Raji (cell line): ENCODE results near the gene ADAMTSL3.

Source experiments
- POLR2A ChIP-seq: IDR thresholded peaks from 2 replicates; pipeline ENCODE4 v1.6.1; 2011; ENCODE audit warnings: low read depth, low read length, control low read depth; ENCODE audit not compliant: insufficient read depth

The ADAMTSL3 gene

DNA sequence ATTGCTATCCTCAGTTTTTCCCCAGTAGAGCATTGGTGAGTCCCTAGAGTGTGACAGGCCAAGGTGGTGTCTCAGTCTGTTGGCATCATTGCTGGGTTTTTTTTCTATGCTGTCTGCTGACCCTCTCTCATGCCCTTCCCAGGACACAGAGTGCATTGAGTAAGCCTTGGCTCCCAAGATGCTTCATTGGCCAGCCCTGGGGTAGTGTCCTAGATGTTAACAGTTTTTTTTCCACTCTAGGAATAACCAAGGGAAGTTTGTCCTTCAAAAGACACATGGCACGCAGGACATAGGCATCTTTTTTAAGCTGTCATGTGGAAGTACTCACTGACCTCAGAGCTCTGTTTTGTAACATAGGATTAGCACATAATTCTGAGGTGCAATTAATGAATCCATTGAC lies 19.5 kb downstream of the ADAMTSL3 start:
- TF ChIP-seq POLR2A, result no peak

DNA sequence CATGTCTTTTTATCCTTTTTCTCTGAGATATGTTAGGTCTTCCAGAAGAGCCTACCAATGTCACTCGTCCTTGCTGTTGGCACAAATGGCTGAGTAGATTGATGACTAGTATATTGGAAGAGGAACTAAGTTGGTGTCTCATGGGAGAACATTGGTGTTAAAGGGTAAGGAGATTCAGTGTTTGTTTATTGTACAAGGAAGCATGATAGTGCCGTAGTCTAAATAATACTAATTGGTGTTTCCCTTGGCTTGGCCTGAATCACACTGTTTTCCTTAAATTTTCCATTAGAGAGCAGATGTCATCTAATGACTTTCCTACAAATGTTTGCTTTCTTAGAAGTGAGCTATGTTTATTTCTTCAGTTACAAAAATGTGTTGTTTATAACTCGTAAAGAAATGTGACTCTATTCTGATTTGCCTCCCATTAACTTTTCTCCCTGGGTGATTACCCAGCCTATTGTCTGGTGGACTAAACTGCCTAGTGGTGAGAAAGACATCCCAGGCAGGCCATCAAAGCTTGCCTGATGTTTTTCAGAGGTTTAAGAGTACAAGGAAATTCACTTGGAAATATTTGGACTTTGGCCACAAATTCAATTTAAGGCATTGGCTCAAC lies 28.7 kb downstream of the ADAMTSL3 start:
- TF ChIP-seq POLR2A, result no peak

DNA sequence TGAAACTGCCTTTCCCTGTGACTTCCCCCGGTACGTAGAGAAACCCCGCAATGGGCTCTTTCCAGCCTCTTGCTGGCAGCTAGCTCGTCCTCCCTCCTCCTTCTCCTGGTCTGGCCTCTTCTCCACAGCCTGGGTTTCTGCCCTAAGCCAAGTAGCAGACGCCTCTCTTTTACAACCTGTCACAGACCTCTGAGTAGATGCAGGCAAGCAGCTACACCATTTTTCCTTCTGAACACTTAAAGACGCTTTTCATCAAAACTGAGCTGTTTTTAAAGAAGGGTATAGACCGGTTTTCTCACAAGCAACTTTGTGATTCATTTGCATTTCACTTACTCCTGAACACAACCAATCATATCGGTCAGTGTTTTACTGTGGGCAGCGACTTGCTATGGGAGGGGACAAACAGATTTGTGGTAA lies 32.0 kb downstream of the ADAMTSL3 start:
- no peak for TF ChIP-seq POLR2A

DNA sequence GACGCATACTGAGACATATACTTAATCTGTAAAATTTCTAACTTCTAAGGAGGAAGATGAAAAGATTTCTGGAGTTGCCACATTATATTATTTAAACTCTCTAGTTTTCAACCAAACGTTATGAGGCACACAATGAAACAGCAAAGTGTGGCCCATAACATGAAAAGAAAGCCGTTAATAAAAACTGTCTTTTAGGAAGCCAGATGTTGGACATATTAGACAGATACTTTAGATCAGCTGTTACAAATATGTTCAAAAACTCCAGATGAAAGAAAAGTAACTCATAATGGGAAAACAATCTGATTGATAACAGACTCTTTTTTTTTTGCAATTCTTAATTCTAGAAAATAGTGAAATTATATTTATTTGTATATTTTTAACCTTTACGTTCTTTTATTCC lies 34.3 kb downstream of the ADAMTSL3 start:
- no peak for TF ChIP-seq POLR2A

DNA sequence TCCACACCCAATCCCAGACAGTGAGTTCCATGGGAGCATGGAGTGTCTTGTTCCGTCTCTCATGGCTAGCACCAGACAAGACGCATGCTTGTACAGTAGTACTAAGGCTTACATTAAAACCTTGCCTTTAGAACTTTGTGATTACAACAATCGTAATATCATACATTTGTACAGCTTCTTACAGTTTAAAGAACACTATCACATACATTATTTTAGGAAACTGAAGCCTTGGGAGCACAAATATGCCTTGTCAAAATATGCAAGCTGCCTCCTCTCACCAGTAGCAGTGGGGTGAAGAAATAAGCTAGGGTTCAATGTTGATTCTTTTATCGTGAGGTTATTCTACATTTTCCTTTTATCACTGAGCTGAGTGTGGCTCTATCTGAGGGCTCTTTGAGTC lies 36.8 kb downstream of the ADAMTSL3 start:
- no peak for TF ChIP-seq POLR2A

DNA sequence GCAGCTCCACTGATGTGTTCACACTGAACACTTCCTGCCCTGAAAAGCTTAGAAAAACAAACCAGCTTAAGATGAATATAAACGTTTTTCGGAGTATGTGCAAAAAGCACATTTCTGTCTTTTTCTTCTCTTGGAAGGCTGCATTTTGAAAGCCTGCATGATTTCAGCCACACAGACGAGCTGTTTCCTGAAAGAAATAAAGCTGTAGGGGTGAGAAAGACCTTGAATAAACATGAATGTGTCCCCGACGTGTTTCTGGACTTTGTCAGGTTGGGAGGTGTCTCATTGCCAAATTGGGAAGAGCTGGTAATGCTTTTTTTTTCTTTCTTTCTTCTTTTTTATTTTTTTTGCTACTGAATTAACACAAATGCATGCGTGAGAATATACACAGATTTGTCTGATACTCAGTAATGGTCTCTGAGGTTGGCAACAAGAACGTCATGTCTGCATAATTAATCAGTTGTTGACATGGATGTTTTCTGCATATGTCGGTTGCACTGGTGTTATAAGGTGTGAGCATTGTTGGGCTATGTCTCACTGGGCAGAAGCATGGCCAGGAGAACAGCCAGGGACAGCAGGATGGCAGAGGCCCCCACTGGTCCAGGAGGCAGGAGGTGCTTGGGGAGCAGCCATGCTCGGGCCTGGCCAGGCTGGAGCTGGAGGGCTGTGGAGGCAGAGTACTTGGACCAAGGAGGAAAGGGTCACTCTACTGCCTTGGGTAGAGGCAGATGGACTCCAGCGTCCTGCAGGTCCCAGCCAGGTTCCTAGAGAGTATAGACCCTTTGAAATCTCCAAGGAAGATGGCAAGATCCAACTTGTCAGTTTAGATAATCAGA lies 39.0 kb downstream of the ADAMTSL3 start:
- no peak for TF ChIP-seq POLR2A

DNA sequence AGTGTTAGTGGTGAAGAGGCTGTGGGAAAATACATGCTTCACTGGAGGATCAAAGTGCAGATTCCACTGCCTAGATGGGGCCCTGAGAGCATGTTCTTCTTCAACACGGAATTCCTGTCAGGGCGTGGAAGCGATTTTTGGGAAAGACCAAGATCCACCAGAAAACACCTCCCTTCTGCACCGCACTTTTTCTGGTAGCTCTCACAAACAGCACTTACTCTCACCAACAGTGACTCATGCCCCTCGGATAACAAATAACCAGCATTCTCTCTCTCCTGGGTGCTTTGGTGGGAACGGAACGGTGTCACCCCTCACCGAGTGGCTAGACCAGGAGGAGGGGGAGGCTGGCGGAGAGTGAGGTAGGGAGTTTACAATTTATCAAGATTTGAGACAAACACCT lies 40.1 kb downstream of the ADAMTSL3 start:
- no peak for TF ChIP-seq POLR2A

DNA sequence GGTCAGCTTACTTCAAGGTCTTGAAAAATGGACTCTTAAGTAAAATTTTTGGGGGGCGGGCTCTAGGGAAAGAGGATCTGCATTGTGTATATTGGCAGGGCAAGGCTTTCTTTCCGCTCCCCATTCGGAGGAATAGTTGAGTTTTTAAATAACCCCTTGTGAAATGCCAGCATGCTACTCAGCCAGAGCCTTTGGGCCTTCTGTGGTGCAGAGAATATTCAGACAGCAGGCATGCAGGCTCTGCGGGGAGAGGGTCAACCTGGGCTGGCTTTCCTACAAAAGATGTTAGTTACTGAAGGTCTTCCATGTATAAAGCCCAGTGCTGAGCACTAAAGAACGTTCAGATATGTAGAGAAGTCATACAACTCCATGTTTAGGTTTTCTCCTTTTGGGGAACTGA lies 40.6 kb downstream of the ADAMTSL3 start:
- no peak for TF ChIP-seq POLR2A

DNA sequence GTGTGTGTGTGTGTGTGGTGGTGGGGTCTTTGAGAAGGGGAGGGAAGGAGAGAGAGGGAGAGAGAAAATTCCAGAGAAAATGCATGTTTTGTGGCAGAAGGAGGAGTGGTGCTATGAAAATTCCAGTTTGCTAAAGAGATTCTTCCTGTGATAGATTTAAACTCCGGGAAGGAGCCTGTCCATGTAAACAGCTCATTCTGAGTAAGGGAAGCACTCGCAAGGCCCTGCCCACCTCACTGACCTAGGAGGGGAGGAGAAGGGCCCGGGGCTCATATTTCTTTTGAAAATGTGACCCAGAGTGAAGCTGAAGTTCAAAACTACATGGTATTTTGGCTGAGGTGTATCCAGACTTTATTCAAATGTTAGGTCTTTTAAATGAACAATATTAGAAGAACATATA lies 41.3 kb downstream of the ADAMTSL3 start:
- TF ChIP-seq POLR2A, result no peak

DNA sequence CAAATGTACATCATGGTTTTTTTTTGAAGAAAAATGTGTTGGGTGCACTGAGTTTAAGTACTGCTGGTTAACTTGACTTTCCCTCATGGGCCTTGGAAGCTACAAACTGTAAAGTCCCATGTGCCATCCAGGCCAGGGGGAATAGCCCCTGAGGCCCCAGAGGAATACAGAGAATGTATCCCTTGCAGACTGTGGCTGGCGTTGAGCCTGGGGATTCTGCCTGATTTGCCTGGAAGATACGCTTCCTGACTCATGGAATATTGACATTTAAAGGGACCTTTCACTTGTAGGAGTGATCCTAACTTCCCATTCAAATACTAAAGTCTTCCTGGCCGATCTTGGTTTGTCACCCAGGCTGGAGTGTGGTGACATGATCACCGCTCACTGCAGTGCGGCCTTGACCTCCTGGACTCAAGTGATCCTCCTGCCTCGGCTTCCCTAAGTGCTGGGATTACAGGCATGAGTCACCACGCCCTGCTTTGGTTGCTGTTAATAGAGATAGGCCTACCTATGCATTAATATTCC lies 42.0 kb downstream of the ADAMTSL3 start:
- TF ChIP-seq POLR2A, result no peak

DNA sequence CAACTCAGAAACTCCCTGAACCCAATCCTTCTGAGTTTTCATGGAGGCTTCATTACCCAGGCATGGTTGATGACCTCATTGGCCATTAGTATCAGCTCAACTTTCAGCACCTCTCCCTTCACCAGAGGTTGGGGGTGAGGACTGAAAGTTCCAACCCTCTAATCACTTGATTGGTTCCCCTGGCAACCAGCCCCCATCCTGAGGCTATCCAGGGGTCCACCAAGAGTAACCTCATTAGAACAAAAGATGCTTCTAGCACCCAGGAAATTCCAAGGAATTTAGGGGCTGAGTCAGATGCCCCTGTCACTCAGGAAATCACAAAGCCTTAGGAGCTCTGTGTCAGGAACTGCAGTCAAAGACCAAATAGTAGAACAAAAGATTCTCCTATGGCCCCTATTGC lies 43.8 kb downstream of the ADAMTSL3 start:
- TF ChIP-seq POLR2A, result no peak

DNA sequence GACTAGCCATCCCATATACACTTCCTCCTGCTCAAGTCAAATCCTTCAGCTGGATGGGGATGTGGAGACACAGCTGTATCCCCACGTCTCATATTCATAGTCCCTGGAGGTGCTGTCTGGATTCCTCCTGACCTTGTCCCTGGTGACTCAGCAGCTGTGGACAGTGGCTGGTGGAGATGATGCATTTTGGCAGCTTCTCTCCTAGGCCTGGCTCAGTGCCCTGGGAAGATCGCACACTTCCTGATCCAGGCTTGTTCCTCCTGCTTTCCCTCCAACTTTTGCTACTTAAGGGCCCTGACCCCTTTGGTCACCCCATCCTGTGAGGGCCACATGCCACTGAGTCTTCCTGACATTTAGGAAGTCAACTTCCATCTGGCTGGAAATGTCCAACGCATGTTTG lies 44.4 kb downstream of the ADAMTSL3 start:
- TF ChIP-seq POLR2A, result no peak

DNA sequence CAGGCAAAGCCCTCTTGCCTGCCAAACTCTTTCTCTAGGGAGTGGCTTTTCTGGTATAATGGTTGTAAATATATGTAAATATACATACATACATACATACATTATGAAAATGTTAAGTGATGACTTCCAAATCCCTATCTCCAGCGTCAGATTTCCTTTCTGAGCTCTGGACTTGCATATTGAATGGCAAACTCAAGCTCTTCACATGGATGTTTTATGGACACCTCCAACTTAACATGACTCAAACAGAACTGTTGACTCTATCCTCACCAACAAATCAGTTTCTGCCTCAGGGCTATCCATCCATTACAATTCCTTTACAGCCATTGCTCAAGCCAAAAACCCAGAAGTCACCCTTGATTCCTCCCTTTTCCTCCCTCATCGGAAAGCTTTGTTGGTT lies 45.1 kb downstream of the ADAMTSL3 start:
- TF ChIP-seq POLR2A, result no peak

DNA sequence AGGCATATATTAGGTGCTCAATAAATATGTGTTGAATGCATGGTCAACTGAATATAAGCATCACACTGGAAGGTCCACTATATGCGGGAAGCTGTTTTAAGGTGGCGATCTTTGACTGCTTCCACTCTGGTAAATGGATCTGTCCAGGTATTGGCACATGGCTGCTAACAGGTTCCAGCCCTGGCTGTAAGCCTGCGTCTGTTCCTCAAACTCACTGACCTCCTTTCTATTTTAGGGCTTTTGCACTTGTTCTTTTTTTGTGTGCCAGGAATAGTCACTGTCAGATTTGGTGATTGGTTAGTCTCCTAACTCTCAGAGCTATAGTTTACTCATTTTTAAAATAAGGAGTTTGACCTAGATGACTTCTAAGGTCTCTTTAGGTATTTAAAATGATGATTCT lies 46.2 kb downstream of the ADAMTSL3 start:
- no peak for TF ChIP-seq POLR2A

DNA sequence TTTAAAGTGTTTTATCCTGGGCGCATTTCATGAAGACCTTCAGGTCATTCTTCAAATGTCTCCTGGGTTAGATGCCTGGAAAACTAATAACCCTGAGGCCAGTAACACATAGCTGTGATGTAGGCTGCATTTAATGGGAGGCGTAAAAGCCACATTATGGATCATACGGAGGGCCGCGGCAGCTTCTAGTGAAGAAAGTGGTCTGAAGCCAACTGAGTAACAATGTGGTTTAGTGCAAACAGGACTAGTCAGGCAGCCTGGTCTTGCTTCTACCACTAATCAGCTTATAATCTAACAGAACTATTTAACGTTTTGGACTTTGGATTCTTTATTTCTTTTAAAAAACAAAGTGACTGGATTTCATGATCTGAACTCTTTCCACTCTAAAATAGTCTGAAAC lies 54.4 kb downstream of the ADAMTSL3 start:
- TF ChIP-seq POLR2A, result no peak

DNA sequence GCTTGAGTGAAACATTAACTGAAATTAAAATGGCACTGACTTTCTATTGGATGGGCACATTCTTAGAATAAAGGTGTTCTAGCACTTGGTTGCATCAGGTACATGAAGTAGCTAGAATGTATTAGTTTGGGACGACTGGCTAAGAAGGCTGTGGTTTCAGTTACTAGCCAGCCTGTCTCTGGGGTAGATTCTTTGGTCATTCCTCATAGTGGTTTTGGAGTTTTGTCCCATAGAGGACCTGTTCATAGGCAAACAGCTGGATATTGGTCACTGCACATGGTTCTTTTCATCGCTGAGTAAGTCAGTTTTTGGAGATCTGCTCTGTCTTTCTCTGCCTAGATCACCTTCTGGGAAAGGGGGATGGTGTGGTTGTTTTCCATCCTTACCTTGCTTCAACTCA lies 55.3 kb downstream of the ADAMTSL3 start:
- TF ChIP-seq POLR2A, result no peak
